Inferior parietal cortex (tissue), 1 donor: ENCODE data around the gene PARVA.

Experiments
- DNase-seq: peaks from one replicate; pipeline ENCODE4 v3.0.0-alpha.2; 2016; ENCODE audit errors: extremely low spot score

The PARVA gene

DNA sequence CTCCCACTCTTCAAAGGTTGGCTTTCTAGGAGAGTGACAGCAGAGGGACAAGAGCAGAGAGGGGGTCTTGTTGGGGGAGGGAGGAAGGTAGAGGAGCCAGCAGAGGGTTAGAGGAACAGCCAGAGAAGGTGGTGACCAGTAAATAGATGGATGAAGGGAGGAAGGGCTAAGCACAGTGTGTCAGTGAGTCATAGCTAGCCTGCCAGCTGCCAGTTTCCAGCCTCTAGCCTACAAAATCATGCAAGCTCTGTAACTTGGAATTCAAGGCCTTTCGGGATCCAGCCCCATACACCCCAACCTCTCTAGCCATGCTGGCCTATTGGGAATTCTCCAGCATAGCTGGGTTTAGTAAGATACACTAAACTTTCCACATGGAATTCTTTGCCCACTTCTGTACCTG lies 149.4 kb downstream of the PARVA start:
- DNase-seq = no peak

- no peak for DNase-seq
These were observed 151.1 kb downstream of the PARVA start for GRCh38 chr11:12528487-12528886.

DNA sequence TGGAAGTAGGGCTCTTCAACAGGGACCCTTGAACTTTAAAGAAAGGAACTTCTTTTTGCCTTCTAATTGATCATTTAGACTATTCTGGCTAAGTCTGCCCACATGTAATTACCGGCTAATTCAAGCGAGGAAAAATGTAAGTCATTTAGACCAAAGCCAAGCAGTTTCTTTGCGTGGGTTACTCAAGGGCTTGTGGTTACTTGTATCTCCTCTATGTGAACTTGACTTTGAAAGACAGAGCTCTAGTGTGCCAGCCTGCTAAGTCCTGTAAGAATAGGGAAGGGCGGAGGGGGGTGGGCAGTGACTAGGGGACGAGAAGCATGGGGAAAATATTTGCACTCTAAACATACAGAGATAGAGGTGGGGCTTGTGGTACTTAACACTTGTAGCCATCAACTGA lies 151.7 kb downstream of the PARVA start:
- no peak for DNase-seq

GRCh38 chr11:12529793-12530192 lies 152.4 kb downstream of the PARVA start:
- no peak for DNase-seq

DNA sequence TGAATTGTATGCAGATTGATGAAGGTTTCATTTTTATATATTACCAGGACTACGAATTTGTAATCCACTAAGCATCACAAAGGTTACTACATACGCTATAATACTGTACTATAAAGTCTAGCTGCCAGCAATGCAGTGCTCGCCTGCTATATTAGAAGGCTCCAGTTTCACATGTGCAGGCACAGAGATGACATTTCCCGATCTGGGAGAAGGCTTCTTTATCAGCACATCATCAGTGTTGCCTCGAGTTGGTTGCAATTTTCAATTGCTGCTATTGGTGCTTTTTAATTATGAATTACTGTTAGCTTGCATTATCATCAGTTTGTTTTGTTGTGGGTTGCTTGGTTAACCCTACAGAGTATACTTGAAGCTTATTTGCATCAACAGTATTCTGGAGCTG lies 153.6 kb downstream of the PARVA start:
- no peak for DNase-seq

DNA sequence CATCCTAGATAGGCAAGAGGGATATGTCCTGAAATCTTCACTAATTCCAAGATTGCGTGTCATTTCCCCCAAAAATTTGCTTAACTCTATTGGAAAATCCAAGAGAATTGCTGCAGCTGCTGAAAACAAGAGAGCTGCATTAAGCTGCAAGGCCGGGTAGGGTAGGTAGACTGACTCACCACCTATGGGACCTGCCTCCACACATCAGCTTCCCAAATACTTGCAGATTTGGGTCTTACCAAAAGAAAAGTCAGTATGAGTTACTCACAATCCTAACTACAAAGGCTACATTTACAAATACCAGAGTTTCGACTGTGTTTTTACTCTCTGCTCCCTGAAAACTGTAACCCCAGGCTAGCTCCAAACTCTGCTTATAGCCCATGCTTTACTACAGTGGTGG lies 154.3 kb downstream of the PARVA start:
- DNase-seq = no peak

DNA sequence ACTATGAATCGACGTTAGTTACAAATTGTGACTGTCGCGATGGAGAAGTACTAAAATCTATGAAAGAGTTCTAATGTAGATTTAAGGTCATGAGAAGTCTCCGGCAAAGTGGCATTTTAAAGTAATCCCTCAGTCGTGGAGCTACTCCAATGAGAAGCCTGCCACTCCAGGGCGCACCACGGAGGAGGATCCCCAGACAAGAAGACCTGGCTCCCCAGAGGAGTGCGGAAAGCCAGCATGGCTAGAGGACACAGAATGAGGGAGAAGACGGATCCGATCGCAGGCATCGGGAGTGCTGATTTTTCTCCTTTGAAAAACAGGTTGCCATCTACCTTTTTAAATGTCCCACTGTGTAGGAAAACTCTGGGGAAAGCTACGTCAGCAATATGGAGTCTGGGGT lies 155.2 kb downstream of the PARVA start:
- DNase-seq = no peak

- no peak for DNase-seq
These were observed 157.2 kb downstream of the PARVA start for GRCh38 chr11:12534549-12534948.

- DNase-seq = no peak
These were observed 157.9 kb downstream of the PARVA start for GRCh38 chr11:12535321-12535720.

GRCh38 chr11:12536566-12536965 lies 159.2 kb downstream of the PARVA start:
- DNase-seq = no peak

- DNase-seq = no peak
These were observed 160.5 kb downstream of the PARVA start for GRCh38 chr11:12537778-12538401.

DNA sequence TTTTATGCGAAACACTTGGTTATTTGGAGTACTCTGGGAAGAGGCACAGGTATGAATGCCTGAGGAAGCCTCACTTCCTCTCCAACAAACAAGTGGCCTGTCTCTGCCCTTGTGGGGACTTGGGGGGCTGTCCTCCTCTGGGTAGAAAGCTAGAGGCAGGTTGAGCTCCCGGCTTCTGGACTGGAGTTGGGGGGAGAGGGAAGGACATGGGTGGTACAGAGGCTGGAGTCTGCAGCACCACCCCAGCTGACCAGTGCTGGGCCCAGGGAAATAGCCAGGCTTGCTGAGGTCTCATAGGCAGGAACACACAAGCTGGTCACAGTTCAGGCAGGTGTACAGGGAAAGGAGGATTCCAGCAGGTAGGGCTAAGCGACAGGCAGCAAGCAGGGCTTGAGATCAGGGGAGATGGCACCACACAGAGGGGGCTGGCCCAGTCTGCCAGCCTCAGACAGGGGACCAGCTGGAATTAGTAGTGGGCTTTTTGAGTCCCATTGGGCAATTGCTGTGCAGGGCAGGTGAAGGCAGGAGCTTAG lies 161.6 kb downstream of the PARVA start:
- no peak for DNase-seq

- peak; percentile 13 for DNase-seq
These were observed 162.2 kb downstream of the PARVA start for GRCh38 chr11:12539572-12539971.

- DNase-seq = no peak
These were observed 162.8 kb downstream of the PARVA start for GRCh38 chr11:12540075-12540680.

DNA sequence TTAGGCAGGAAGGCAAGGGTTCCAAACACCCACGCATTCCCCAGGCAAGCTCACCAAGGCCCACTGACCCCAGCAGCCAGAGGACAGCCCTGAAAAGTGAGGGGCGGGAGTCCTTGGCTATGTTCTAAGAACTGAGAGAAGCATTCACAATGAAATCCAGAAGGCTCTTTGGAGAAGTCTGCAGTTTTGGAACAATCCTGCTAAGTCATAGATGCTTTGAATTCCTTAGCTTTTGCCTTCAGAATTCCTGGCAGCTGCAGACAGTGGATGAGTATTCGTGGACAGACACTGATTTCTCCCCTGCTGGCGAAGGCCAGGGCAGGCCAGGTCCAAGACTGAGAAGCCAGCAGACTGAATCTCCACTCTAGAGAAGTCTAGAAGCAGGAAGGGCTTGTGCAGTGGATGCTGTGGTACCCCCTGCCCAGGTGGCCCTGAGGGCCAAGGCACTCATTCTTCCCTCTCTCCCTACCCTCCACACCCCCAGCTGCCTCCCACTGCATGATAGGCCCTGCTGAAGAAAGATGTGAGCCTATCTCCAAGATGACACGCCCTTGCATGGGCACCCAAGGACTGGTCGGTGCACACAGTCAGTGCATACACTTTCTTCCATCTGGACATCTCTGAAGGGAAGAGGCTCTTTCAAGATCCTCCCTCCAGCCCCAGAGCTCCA lies 163.7 kb downstream of the PARVA start:
- DNase-seq = no peak

- no peak for DNase-seq
These were observed 164.3 kb downstream of the PARVA start for GRCh38 chr11:12541583-12542151.

GRCh38 chr11:12542186-12542935 lies 165.0 kb downstream of the PARVA start:
- no peak for DNase-seq

DNA sequence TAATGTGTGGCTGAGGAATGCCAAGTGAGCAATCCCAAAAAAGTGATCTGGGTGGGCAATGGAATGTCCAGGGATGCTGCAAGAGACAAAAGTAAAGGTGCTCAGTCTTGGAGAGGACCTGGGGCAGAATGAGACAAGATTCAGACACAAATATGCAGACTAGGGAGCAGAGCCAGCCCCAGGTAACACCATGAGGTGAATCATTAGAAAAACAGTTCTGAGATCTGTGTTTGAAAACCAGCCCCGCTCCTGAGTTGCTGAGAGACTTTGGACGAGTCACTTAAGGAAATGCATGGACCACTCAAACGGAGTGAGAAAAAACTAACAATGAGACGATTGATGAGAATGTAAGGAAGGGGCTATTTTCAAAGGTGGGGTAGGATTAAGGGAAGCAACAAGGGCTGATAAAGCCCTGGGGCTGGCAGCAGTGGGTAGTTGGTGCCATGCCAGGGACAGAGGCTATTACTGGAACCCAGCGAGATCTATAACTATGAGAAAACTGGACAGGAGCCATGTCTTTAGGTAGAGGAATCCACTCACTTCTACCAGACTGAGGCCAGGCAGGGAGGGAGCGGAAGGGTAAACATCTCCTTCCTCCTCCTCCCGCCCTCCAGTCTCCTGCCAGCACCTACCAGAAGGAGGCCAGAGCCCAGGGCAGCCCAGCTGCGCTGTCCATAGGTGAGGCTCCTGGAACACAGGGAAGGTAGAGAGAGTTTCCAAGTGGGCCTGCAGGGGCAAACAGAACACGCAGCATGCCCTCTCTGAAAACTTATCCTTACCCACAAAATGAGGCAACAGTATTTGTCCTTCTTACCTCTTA lies 166.4 kb downstream of the PARVA start:
- DNase-seq = no peak

- DNase-seq = no peak
These were observed 167.8 kb downstream of the PARVA start for GRCh38 chr11:12544986-12545775.

GRCh38 chr11:12546122-12546521 lies 168.8 kb downstream of the PARVA start:
- no peak for DNase-seq
